Measurements from ENCODE around the gene GASK1A. TPM values are rescaled to one million over a fixed set of nuclear protein-coding genes. Genes with fewer than 3 reads are reported as not detected.

GASK1A gene
- polyA plus RNA-seq, 2 donors = 0.71 to 1.1 TPM

- peaks cover 3 to 4% of the 10 kb centered on the region in 2 donors for H3K4me1 ChIP-seq (ENCODE audit: control insufficient read depth in 2 of 2, insufficient read depth in 2 of 2, low read length in 1 of 2)
- no peaks in the 10 kb centered on the region for H3K9me3 ChIP-seq (ENCODE audit: control insufficient read depth in 2 of 2, insufficient read depth in 1 of 2, low read depth in 1 of 2, low read length in 1 of 2)
- no peaks in the 10 kb centered on the region for H3K27me3 ChIP-seq (ENCODE audit: control insufficient read depth in 1 of 2, insufficient read depth in 2 of 2, low read length in 2 of 2)
- H3K4me3 ChIP-seq (ENCODE audit: low read depth in 1 of 2, low read length in 2 of 2) = no peak overlapping the region
- no peaks in the 10 kb centered on the region for H3K36me3 ChIP-seq (ENCODE audit: control insufficient read depth in 2 of 2, insufficient read depth in 2 of 2, low read length in 1 of 2)
- 74 to 75% methylated on average over 4 of the region's 4 CpGs for WGBS, 2 donors
- H3K27ac ChIP-seq (ENCODE audit: low read depth in 2 of 2, low read length in 1 of 2) = no peak overlapping the region
Observed at GRCh38 chr3:42996021-42996420, 16.9 kb downstream of the GASK1A start.

GRCh38 chr3:42996633-42997075 is 17.5 kb downstream of the GASK1A start:
- peak overlapping the region in 1 of 2 donors; percentile 47 for H3K27ac ChIP-seq (ENCODE audit: low read depth in 2 of 2, low read length in 1 of 2)
- H3K4me1 ChIP-seq (ENCODE audit: control insufficient read depth in 2 of 2, insufficient read depth in 2 of 2, low read length in 1 of 2) = peaks cover 3 to 4% of the 10 kb centered on the region in 2 donors
- H3K36me3 ChIP-seq (ENCODE audit: control insufficient read depth in 2 of 2, insufficient read depth in 2 of 2, low read length in 1 of 2) = no peaks in the 10 kb centered on the region
- WGBS, 2 donors = 65 to 80% methylated on average over 2 of the region's 2 CpGs
- no peaks in the 10 kb centered on the region for H3K9me3 ChIP-seq (ENCODE audit: control insufficient read depth in 2 of 2, insufficient read depth in 1 of 2, low read depth in 1 of 2, low read length in 1 of 2)
- no peak overlapping the region for H3K4me3 ChIP-seq (ENCODE audit: low read depth in 1 of 2, low read length in 2 of 2)
- H3K27me3 ChIP-seq (ENCODE audit: control insufficient read depth in 1 of 2, insufficient read depth in 2 of 2, low read length in 2 of 2) = no peaks in the 10 kb centered on the region

- H3K27me3 ChIP-seq (ENCODE audit: control insufficient read depth in 1 of 2, insufficient read depth in 2 of 2, low read length in 2 of 2) = no peaks in the 10 kb centered on the region
- H3K36me3 ChIP-seq (ENCODE audit: control insufficient read depth in 2 of 2, insufficient read depth in 2 of 2, low read length in 1 of 2) = no peaks in the 10 kb centered on the region
- H3K4me3 ChIP-seq (ENCODE audit: low read depth in 1 of 2, low read length in 2 of 2) = no peak overlapping the region
- peaks cover 3 to 4% of the 10 kb centered on the region in 2 donors for H3K4me1 ChIP-seq (ENCODE audit: control insufficient read depth in 2 of 2, insufficient read depth in 2 of 2, low read length in 1 of 2)
- 63 to 65% methylated on average over 3 of the region's 3 CpGs for WGBS, 2 donors
- H3K9me3 ChIP-seq (ENCODE audit: control insufficient read depth in 2 of 2, insufficient read depth in 1 of 2, low read depth in 1 of 2, low read length in 1 of 2) = no peaks in the 10 kb centered on the region
- peak overlapping the region; percentile 59 to 65 for H3K27ac ChIP-seq (ENCODE audit: low read depth in 2 of 2, low read length in 1 of 2)
Observed at GRCh38 chr3:42999212-42999611, 20.1 kb downstream of the GASK1A start.

GRCh38 chr3:42999632-43000031 is 20.5 kb downstream of the GASK1A start:
- no peaks in the 10 kb centered on the region for H3K9me3 ChIP-seq (ENCODE audit: control insufficient read depth in 2 of 2, insufficient read depth in 1 of 2, low read depth in 1 of 2, low read length in 1 of 2)
- H3K27ac ChIP-seq (ENCODE audit: low read depth in 2 of 2, low read length in 1 of 2) = peak overlapping the region in 1 of 2 donors; percentile 65
- no peaks in the 10 kb centered on the region for H3K27me3 ChIP-seq (ENCODE audit: control insufficient read depth in 1 of 2, insufficient read depth in 2 of 2, low read length in 2 of 2)
- peaks cover 3 to 4% of the 10 kb centered on the region in 2 donors for H3K4me1 ChIP-seq (ENCODE audit: control insufficient read depth in 2 of 2, insufficient read depth in 2 of 2, low read length in 1 of 2)
- WGBS, 2 donors = 80 to 85% methylated on average over 4 of the region's 4 CpGs
- H3K4me3 ChIP-seq (ENCODE audit: low read depth in 1 of 2, low read length in 2 of 2) = no peak overlapping the region
- no peaks in the 10 kb centered on the region for H3K36me3 ChIP-seq (ENCODE audit: control insufficient read depth in 2 of 2, insufficient read depth in 2 of 2, low read length in 1 of 2)

GRCh38 chr3:43000387-43000786 is 21.3 kb downstream of the GASK1A start:
- Histone ChIP-seq H3K27me3 (ENCODE audit: control insufficient read depth in 1 of 2, insufficient read depth in 2 of 2, low read length in 2 of 2) (no peaks in the 10 kb centered on the region), H3K4me1 (ENCODE audit: control insufficient read depth in 2 of 2, insufficient read depth in 2 of 2, low read length in 1 of 2) (peaks cover 3 to 4% of the 10 kb centered on the region in 2 donors), H3K4me3 (ENCODE audit: low read depth in 1 of 2, low read length in 2 of 2) (no peak overlapping the region), H3K27ac (ENCODE audit: low read depth in 2 of 2, low read length in 1 of 2) (peak overlapping the region in 1 of 2 donors; percentile 49), H3K9me3 (ENCODE audit: control insufficient read depth in 2 of 2, insufficient read depth in 1 of 2, low read depth in 1 of 2, low read length in 1 of 2) (no peaks in the 10 kb centered on the region), H3K36me3 (ENCODE audit: control insufficient read depth in 2 of 2, insufficient read depth in 2 of 2, low read length in 1 of 2) (no peaks in the 10 kb centered on the region)
- 72 to 74% methylated on average over 4 of the region's 4 CpGs for WGBS, 2 donors

- H3K27ac ChIP-seq (ENCODE audit: low read depth in 2 of 2, low read length in 1 of 2) = peak overlapping the region; percentile 74 to 80
- WGBS, 2 donors = 50 to 61% methylated on average over 8 of the region's 8 CpGs
- no peaks in the 10 kb centered on the region for H3K36me3 ChIP-seq (ENCODE audit: control insufficient read depth in 2 of 2, insufficient read depth in 2 of 2, low read length in 1 of 2)
- H3K9me3 ChIP-seq (ENCODE audit: control insufficient read depth in 2 of 2, insufficient read depth in 1 of 2, low read depth in 1 of 2, low read length in 1 of 2) = no peaks in the 10 kb centered on the region
- no peaks in the 10 kb centered on the region for H3K27me3 ChIP-seq (ENCODE audit: control insufficient read depth in 1 of 2, insufficient read depth in 2 of 2, low read length in 2 of 2)
- no peak overlapping the region for H3K4me3 ChIP-seq (ENCODE audit: low read depth in 1 of 2, low read length in 2 of 2)
- H3K4me1 ChIP-seq (ENCODE audit: control insufficient read depth in 2 of 2, insufficient read depth in 2 of 2, low read length in 1 of 2) = peaks cover 3 to 4% of the 10 kb centered on the region in 2 donors
Observed at GRCh38 chr3:43001094-43001553, 22.0 kb downstream of the GASK1A start.

GRCh38 chr3:43001556-43002121 is 22.5 kb downstream of the GASK1A start:
- no peaks in the 10 kb centered on the region for H3K36me3 ChIP-seq (ENCODE audit: control insufficient read depth in 2 of 2, insufficient read depth in 2 of 2, low read length in 1 of 2)
- no peaks in the 10 kb centered on the region for H3K27me3 ChIP-seq (ENCODE audit: control insufficient read depth in 1 of 2, insufficient read depth in 2 of 2, low read length in 2 of 2)
- peaks cover 3% of the 10 kb centered on the region in 2 donors for H3K4me1 ChIP-seq (ENCODE audit: control insufficient read depth in 2 of 2, insufficient read depth in 2 of 2, low read length in 1 of 2)
- H3K4me3 ChIP-seq (ENCODE audit: low read depth in 1 of 2, low read length in 2 of 2) = no peak overlapping the region
- no peaks in the 10 kb centered on the region for H3K9me3 ChIP-seq (ENCODE audit: control insufficient read depth in 2 of 2, insufficient read depth in 1 of 2, low read depth in 1 of 2, low read length in 1 of 2)
- peak overlapping the region; percentile 74 to 80 for H3K27ac ChIP-seq (ENCODE audit: low read depth in 2 of 2, low read length in 1 of 2)
- 58 to 74% methylated on average over 5 of the region's 5 CpGs for WGBS, 2 donors

GRCh38 chr3:43004282-43004681 is 25.2 kb downstream of the GASK1A start:
- Histone ChIP-seq H3K36me3 (ENCODE audit: control insufficient read depth in 2 of 2, insufficient read depth in 2 of 2, low read length in 1 of 2) (no peaks in the 10 kb centered on the region), H3K9me3 (ENCODE audit: control insufficient read depth in 2 of 2, insufficient read depth in 1 of 2, low read depth in 1 of 2, low read length in 1 of 2) (no peaks in the 10 kb centered on the region), H3K27ac (ENCODE audit: low read depth in 2 of 2, low read length in 1 of 2) (no peak overlapping the region), H3K27me3 (ENCODE audit: control insufficient read depth in 1 of 2, insufficient read depth in 2 of 2, low read length in 2 of 2) (no peaks in the 10 kb centered on the region), H3K4me1 (ENCODE audit: control insufficient read depth in 2 of 2, insufficient read depth in 2 of 2, low read length in 1 of 2) (peaks cover 0 to 1% of the 10 kb centered on the region in 2 donors), H3K4me3 (ENCODE audit: low read depth in 1 of 2, low read length in 2 of 2) (no peak overlapping the region)
- 69 to 77% methylated on average over 4 of the region's 4 CpGs for WGBS, 2 donors

GRCh38 chr3:43005253-43005652 is 26.1 kb downstream of the GASK1A start:
- 90% methylated on average over 3 of the region's 3 CpGs for WGBS, 2 donors

GRCh38 chr3:43005981-43006380 is 26.9 kb downstream of the GASK1A start:
- H3K9me3 ChIP-seq (ENCODE audit: control insufficient read depth in 2 of 2, insufficient read depth in 1 of 2, low read depth in 1 of 2, low read length in 1 of 2) = no peaks in the 10 kb centered on the region
- WGBS, 2 donors = 57 to 69% methylated on average over 4 of the region's 4 CpGs

More at GRCh38 chr3:43005253-43005652, 26.1 kb downstream of the GASK1A start:
- H3K36me3 ChIP-seq (ENCODE audit: control insufficient read depth in 2 of 2, insufficient read depth in 2 of 2, low read length in 1 of 2) = no peaks in the 10 kb centered on the region
- no peaks in the 10 kb centered on the region for H3K27me3 ChIP-seq (ENCODE audit: control insufficient read depth in 1 of 2, insufficient read depth in 2 of 2, low read length in 2 of 2)
- no peaks in the 10 kb centered on the region for H3K9me3 ChIP-seq (ENCODE audit: control insufficient read depth in 2 of 2, insufficient read depth in 1 of 2, low read depth in 1 of 2, low read length in 1 of 2)
- no peak overlapping the region for H3K27ac ChIP-seq (ENCODE audit: low read depth in 2 of 2, low read length in 1 of 2)
- no peaks in the 10 kb centered on the region for H3K4me1 ChIP-seq (ENCODE audit: control insufficient read depth in 2 of 2, insufficient read depth in 2 of 2, low read length in 1 of 2)
- no peak overlapping the region for H3K4me3 ChIP-seq (ENCODE audit: low read depth in 1 of 2, low read length in 2 of 2)

More at GRCh38 chr3:43005981-43006380, 26.9 kb downstream of the GASK1A start:
- Histone ChIP-seq H3K4me1 (ENCODE audit: control insufficient read depth in 2 of 2, insufficient read depth in 2 of 2, low read length in 1 of 2) (no peaks in the 10 kb centered on the region), H3K36me3 (ENCODE audit: control insufficient read depth in 2 of 2, insufficient read depth in 2 of 2, low read length in 1 of 2) (no peaks in the 10 kb centered on the region), H3K27ac (ENCODE audit: low read depth in 2 of 2, low read length in 1 of 2) (no peak overlapping the region), H3K4me3 (ENCODE audit: low read depth in 1 of 2, low read length in 2 of 2) (no peak overlapping the region), H3K27me3 (ENCODE audit: control insufficient read depth in 1 of 2, insufficient read depth in 2 of 2, low read length in 2 of 2) (no peaks in the 10 kb centered on the region)
